Hepatocyte (in vitro differentiated cells): ENCODE measurements around the gene BBX.

Experiments used
- CTCF ChIP-seq: fragments of 200-600 bp; sonication (generic); IDR thresholded peaks from 2 replicates; pipeline ENCODE4 v1.5.1; 2016; ENCODE audit warnings: antibody characterized with exemption, mild to moderate bottlenecking; ENCODE audit not compliant: poor library complexity
- EZH2 ChIP-seq: fragments of 200-600 bp; sonication (generic); IDR thresholded peaks from 2 replicates; pipeline ENCODE4 v1.6.1; 2016; ENCODE audit warnings: antibody characterized with exemption, mild to moderate bottlenecking, borderline replicate concordance
- EZH2phosphoT487 ChIP-seq: fragments of 200-600 bp; sonication (generic); IDR thresholded peaks from one replicate; pipeline ENCODE4 v1.6.1; 2018; ENCODE audit warnings: antibody characterized with exemption, mild to moderate bottlenecking, low read depth, moderate library complexity; ENCODE audit not compliant: unreplicated experiment, severe bottlenecking

GRCh38 chr3:107643038-107643883 lies 120.5 kb downstream of the BBX start:
- TF ChIP-seq CTCF (peak; percentile 3), EZH2 (no peak), EZH2phosphoT487 (no peak)
